ENCODE measurements around the gene BPNT1. TPM values are rescaled to one million over a fixed set of nuclear protein-coding genes. Genes with fewer than 3 reads are reported as not detected.

BPNT1 gene
- total RNA-seq, 1 experiment from 2014 or later = 13.6 TPM

DNA sequence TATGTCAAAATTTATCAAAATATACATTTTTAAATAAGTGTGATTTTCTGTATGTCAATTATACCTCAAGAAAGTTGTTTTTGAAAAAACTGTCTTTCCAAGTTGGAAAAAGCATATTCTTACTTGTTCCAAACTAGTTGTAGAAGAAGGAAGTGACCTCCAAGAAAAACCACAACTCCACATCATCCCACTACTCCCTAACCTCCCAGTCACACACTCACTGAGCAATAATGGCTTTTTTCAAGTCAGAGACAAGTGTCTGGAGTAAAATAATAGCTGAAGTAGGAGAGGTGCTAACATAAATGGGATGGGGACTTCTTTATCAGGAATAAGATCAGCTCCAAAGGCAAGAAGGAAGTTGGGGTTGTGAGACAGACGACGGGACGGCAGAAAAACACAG lies 56.7 kb downstream of the BPNT1 start:
- Histone ChIP-seq H2BK12ac (ENCODE audit: insufficient read length, low read depth, low read length) (no peak overlapping the region), H3K23me2 (ENCODE audit: insufficient read length, low read depth, low read length, poor library complexity, severe bottlenecking) (no peaks in the 10 kb centered on the region), H3K18ac (ENCODE audit: insufficient read length, low read depth, low read length) (no peak overlapping the region), H3K79me1 (ENCODE audit: insufficient read depth, low read depth, low read length, poor library complexity, severe bottlenecking) (no peaks in the 10 kb centered on the region), H3K79me2 (ENCODE audit: insufficient read depth, low read length) (no peaks in the 10 kb centered on the region; the same call in 1 of the 2 replicates), H3K27ac (ENCODE audit: insufficient read length, low read depth, low read length) (no peak overlapping the region), H3K4me1 (ENCODE audit: insufficient read depth, low read length) (no peaks in the 10 kb centered on the region), H2BK20ac (ENCODE audit: low read depth, low read length, poor library complexity, severe bottlenecking) (no peak overlapping the region), H3K56ac (ENCODE audit: insufficient read length, low read depth, low read length) (no peak overlapping the region), H3K4me2 (ENCODE audit: insufficient read depth, insufficient read length, low read length) (no peak overlapping the region), H2BK15ac (ENCODE audit: low read depth, low read length) (no peak overlapping the region), H4K20me1 (ENCODE audit: control insufficient read depth, insufficient read depth, insufficient read length) (no peaks in the 10 kb centered on the region), H4K8ac (replicated peaks; ENCODE audit: insufficient read length, low read depth, low read length) (no peak overlapping the region), H3K27me3 (ENCODE audit: insufficient read depth, low read length) (no peaks in the 10 kb centered on the region), H2AFZ (ENCODE audit: low read length) (no peak overlapping the region), H3K9ac (ENCODE audit: extremely low read depth, insufficient read length, low read length) (no peak overlapping the region), H2BK5ac (ENCODE audit: insufficient read length, low read length) (no peak overlapping the region), H3K4ac (ENCODE audit: low read depth, low read length) (no peak overlapping the region), H3K23ac (ENCODE audit: insufficient read length, low read depth, low read length) (no peak overlapping the region), H2AK5ac (ENCODE audit: insufficient read length, low read length) (no peak overlapping the region), H4K91ac (ENCODE audit: insufficient read length, low read depth, low read length) (no peak overlapping the region), H4K5ac (ENCODE audit: insufficient read length, low read depth, low read length) (no peak overlapping the region), H2BK120ac (ENCODE audit: low read depth, low read length, poor library complexity, severe bottlenecking) (no peak overlapping the region), H3K9me3 (ENCODE audit: control insufficient read depth, low read depth, low read length) (no peaks in the 10 kb centered on the region), H3K14ac (ENCODE audit: insufficient read depth, low read length) (no peak overlapping the region), H3T11ph (ENCODE audit: low read length) (no peak overlapping the region)
- peak overlapping the region in 1 of 3 experiments; percentile 34; a peak in 1 of 7 replicates for H3K27ac Mint-ChIP-seq
- no peak overlapping the region for H3K4me3 Mint-ChIP-seq
- H3K4me1 Mint-ChIP-seq = no peaks in the 10 kb centered on the region
- no peaks in the 10 kb centered on the region for H3K9me3 Mint-ChIP-seq
- no peak for DNase-seq
- WGBS (ENCODE audit: extremely low coverage, insufficient read length, low lambda C conversion rate) = no CpG with 5 or more reads among the region's 3 CpGs
- TF ChIP-seq, protein P1, sequence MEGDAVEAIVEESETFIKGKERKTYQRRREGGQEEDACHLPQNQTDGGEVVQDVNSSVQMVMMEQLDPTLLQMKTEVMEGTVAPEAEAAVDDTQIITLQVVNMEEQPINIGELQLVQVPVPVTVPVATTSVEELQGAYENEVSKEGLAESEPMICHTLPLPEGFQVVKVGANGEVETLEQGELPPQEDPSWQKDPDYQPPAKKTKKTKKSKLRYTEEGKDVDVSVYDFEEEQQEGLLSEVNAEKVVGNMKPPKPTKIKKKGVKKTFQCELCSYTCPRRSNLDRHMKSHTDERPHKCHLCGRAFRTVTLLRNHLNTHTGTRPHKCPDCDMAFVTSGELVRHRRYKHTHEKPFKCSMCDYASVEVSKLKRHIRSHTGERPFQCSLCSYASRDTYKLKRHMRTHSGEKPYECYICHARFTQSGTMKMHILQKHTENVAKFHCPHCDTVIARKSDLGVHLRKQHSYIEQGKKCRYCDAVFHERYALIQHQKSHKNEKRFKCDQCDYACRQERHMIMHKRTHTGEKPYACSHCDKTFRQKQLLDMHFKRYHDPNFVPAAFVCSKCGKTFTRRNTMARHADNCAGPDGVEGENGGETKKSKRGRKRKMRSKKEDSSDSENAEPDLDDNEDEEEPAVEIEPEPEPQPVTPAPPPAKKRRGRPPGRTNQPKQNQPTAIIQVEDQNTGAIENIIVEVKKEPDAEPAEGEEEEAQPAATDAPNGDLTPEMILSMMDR (conservative IDR thresholded peaks at IDR 0.05) = no peak
- H3K27me3 Mint-ChIP-seq (ENCODE audit: low read depth) = no peaks in the 10 kb centered on the region
- peaks cover 26 to 52% (median 49%) of the 10 kb centered on the region in 3 experiments; a peak in 6 of 7 replicates for H3K36me3 Mint-ChIP-seq (ENCODE audit: insufficient read depth in 1 of 3, low read depth in 3 of 3)

Data from H9 (cell line).